OCI-LY3 (cell line): Measurements from ENCODE around the gene SND1.

Experiments
- H2AFZ ChIP-seq: fragments of 200-600, 300-600 bp; shearing (Covaris generic); 2 replicates; pipeline ENCODE4 v1.6.0; 2014; ENCODE audit warnings: antibody characterized with exemption, low read depth, low read length
- H3K27ac ChIP-seq: fragments of 200-600, 300-600 bp; sonication (generic); 2 replicates; pipeline ENCODE4 v1.5.1; 2014; ENCODE audit warnings: mild to moderate bottlenecking, low read length, moderate library complexity, mixed read lengths
- H3K27me3 ChIP-seq: fragments of 200-600, 300-600 bp; sonication (generic); 2 replicates; pipeline ENCODE4 v1.6.1; 2014; ENCODE audit warnings: low read depth, low read length, mixed read lengths
- H3K36me3 ChIP-seq: fragments of 200-600, 300-600 bp; sonication (generic); replicated peaks from 2 replicates; pipeline ENCODE3; 2014; ENCODE audit warnings: low read depth, low read length, mixed read lengths
- H3K4me1 ChIP-seq: fragments of 300-600, 200-600 bp; sonication (generic); 2 replicates; pipeline ENCODE4 v1.6.1; 2014; ENCODE audit warnings: low read length, mixed read lengths
- H3K4me2 ChIP-seq: fragments of 200-600, 300-600 bp; sonication (generic); 2 replicates; pipeline ENCODE4 v1.6.1; 2014; ENCODE audit warnings: low read length, mixed read lengths
- H3K4me3 ChIP-seq: fragments of 300-600, 200-600 bp; sonication (generic); 2 replicates; pipeline ENCODE4 v1.5.1; 2014; ENCODE audit warnings: antibody characterized with exemption, mild to moderate bottlenecking, low read length, moderate library complexity
- H3K79me2 ChIP-seq: fragments of 300-600, 200-600 bp; shearing (Covaris generic); 2 replicates; pipeline ENCODE4 v1.6.1; 2014; ENCODE audit warnings: mild to moderate bottlenecking, low read length, mixed read lengths
- H3K9ac ChIP-seq: fragments of 300-600, 200-600 bp; shearing (Covaris generic); 2 replicates; pipeline ENCODE4 v1.6.0; 2014; ENCODE audit warnings: mild to moderate bottlenecking, low read length, moderate library complexity
- H3K9me3 ChIP-seq: fragments of 200-600, 300-600 bp; shearing (Covaris generic); 2 replicates; pipeline ENCODE4 v1.6.1; 2014; ENCODE audit warnings: low read length, mixed read lengths; ENCODE audit not compliant: insufficient read depth
- H4K20me1 ChIP-seq: fragments of 200-600, 300-600 bp; sonication (generic); 2 replicates; pipeline ENCODE4 v1.6.1; 2016; ENCODE audit warnings: low read length, mixed read lengths; ENCODE audit not compliant: insufficient read depth
- EZH2phosphoT487 ChIP-seq: fragments of 200-600 bp; shearing (Covaris generic); IDR thresholded peaks from 2 replicates; pipeline ENCODE4 v1.6.1; 2018; ENCODE audit warnings: antibody characterized with exemption, mixed run types, low read depth
- TF ChIP-seq, protein P1 (sequence below): fragments of 200-600, 300-600 bp; sonication (generic); IDR thresholded peaks from 2 replicates; pipeline ENCODE4 v1.5.1; 2014; ENCODE audit warnings: antibody characterized with exemption, low read length, low read depth

The SND1 gene

DNA sequence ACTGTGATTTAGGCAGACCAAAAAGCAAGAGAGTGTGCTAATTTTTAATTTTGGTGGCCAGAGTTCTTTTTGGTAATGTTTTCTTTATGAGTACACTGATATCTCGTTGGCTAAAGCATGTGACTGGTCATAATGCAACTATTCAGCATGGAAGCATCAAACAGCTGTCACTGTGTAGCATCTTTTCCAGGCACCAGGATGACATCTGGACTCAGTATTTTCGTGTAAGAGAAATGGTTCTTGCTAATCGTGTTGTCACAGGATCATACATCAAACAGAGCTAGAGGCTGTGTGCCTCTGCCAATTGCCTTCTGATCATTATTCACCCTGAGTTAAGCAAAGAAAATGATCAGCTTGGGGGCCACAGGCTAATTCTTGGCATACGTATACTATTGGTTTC is 118.9 kb downstream of the SND1 start:
- H3K9me3 ChIP-seq = no peaks in the 10 kb centered on the region
- H3K9ac ChIP-seq = no peak overlapping the region
- no peak overlapping the region for H3K4me3 ChIP-seq
- H4K20me1 ChIP-seq = peaks cover 70% of the 10 kb centered on the region
- peak overlapping the region; percentile 29 for H3K27ac ChIP-seq
- TF ChIP-seq EZH2phosphoT487 = no peak
- TF ChIP-seq, protein P1, sequence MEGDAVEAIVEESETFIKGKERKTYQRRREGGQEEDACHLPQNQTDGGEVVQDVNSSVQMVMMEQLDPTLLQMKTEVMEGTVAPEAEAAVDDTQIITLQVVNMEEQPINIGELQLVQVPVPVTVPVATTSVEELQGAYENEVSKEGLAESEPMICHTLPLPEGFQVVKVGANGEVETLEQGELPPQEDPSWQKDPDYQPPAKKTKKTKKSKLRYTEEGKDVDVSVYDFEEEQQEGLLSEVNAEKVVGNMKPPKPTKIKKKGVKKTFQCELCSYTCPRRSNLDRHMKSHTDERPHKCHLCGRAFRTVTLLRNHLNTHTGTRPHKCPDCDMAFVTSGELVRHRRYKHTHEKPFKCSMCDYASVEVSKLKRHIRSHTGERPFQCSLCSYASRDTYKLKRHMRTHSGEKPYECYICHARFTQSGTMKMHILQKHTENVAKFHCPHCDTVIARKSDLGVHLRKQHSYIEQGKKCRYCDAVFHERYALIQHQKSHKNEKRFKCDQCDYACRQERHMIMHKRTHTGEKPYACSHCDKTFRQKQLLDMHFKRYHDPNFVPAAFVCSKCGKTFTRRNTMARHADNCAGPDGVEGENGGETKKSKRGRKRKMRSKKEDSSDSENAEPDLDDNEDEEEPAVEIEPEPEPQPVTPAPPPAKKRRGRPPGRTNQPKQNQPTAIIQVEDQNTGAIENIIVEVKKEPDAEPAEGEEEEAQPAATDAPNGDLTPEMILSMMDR = no peak
- no peaks in the 10 kb centered on the region for H3K27me3 ChIP-seq
- peaks cover 8% of the 10 kb centered on the region for H3K36me3 ChIP-seq
- H3K4me1 ChIP-seq = peaks cover 29% of the 10 kb centered on the region
- H2AFZ ChIP-seq = no peak overlapping the region
- peak overlapping the region; percentile 33 for H3K4me2 ChIP-seq
- H3K79me2 ChIP-seq = peaks cover 90% of the 10 kb centered on the region

GRCh38 chr7:127771707-127772106 is 119.7 kb downstream of the SND1 start:
- peak overlapping the region; percentile 29 for H3K27ac ChIP-seq
- H3K4me1 ChIP-seq = peaks cover 29% of the 10 kb centered on the region
- H3K9ac ChIP-seq = no peak overlapping the region
- H3K36me3 ChIP-seq = peaks cover 7% of the 10 kb centered on the region
- no peak overlapping the region for H2AFZ ChIP-seq
- peaks cover 70% of the 10 kb centered on the region for H4K20me1 ChIP-seq
- peak overlapping the region; percentile 33 for H3K4me2 ChIP-seq
- no peaks in the 10 kb centered on the region for H3K9me3 ChIP-seq
- H3K79me2 ChIP-seq = peaks cover 91% of the 10 kb centered on the region
- no peak for TF ChIP-seq EZH2phosphoT487
- TF ChIP-seq, protein P1 = no peak
- peak overlapping the region; percentile 1; the same call in 1 of the 2 replicates for H3K4me3 ChIP-seq
- no peaks in the 10 kb centered on the region for H3K27me3 ChIP-seq

DNA sequence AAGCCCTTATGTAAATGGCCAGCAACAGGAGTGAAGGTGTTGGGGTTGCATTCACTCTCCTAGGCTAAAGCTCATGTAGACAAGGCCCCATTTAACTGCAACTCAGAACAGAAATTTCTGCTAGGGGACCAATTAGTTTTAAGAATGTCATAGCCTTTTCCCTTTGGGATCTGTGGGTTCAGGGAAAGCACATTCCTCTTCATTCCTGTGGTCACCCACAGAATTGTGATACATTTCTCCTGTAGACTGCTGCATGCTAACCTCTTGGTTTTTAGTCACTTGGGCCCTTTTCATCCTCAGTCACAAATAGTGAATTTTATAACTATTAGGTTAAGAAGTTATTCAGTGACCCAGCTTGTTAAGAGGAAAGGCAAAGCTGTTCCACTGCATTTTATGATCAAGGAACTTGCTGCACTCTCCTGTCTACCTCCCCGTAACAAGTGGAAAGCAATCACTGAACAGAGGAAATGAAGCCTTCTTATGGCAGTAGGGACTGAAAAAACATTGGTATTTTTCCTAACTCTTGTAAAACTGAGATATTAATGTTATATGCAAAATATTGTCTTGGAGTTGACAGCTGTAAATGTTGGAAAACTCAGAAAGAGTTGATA is 124.9 kb downstream of the SND1 start:
- peaks cover 11% of the 10 kb centered on the region for H3K4me1 ChIP-seq
- H3K4me2 ChIP-seq = no peak overlapping the region
- no peak overlapping the region for H3K9ac ChIP-seq
- no peaks in the 10 kb centered on the region for H3K9me3 ChIP-seq
- no peak overlapping the region for H3K4me3 ChIP-seq
- H3K36me3 ChIP-seq = peaks cover 7% of the 10 kb centered on the region
- no peaks in the 10 kb centered on the region for H3K27me3 ChIP-seq
- no peak overlapping the region for H3K27ac ChIP-seq
- TF ChIP-seq, protein P1 = no peak
- no peak for TF ChIP-seq EZH2phosphoT487
- H3K79me2 ChIP-seq = peaks cover 89% of the 10 kb centered on the region
- no peak overlapping the region for H2AFZ ChIP-seq
- H4K20me1 ChIP-seq = peaks cover 67% of the 10 kb centered on the region

GRCh38 chr7:127780489-127780888 is 128.5 kb downstream of the SND1 start:
- TF ChIP-seq, protein P1 = no peak
- TF ChIP-seq EZH2phosphoT487 = no peak
- peaks cover 28% of the 10 kb centered on the region for H3K4me1 ChIP-seq
- no peak overlapping the region for H3K4me2 ChIP-seq
- H2AFZ ChIP-seq = no peak overlapping the region
- no peak overlapping the region for H3K27ac ChIP-seq
- no peak overlapping the region for H3K4me3 ChIP-seq
- H3K9ac ChIP-seq = no peak overlapping the region
- peaks cover 96% of the 10 kb centered on the region for H3K79me2 ChIP-seq
- H3K27me3 ChIP-seq = no peaks in the 10 kb centered on the region
- H4K20me1 ChIP-seq = peaks cover 91% of the 10 kb centered on the region
- H3K36me3 ChIP-seq = peaks cover 10% of the 10 kb centered on the region
- H3K9me3 ChIP-seq = no peaks in the 10 kb centered on the region
